SK-N-MC (cell line): ENCODE measurements around the gene ZFYVE21.

Source experiments
- EZH2 ChIP-seq: fragments of 200-600 bp; sonication (generic); IDR thresholded peaks from one replicate; pipeline ENCODE4 v1.6.1; 2017; ENCODE audit warnings: antibody characterized with exemption
- POLR2AphosphoS5 ChIP-seq: IDR thresholded peaks from 2 replicates; pipeline ENCODE4 v1.6.1; 2012; ENCODE audit warnings: mild to moderate bottlenecking, low read depth, low read length, borderline replicate concordance

- TF ChIP-seq POLR2AphosphoS5 (no peak), EZH2 (no peak)
Measured at GRCh38 chr14:103770902-103771301, 55.3 kb downstream of the ZFYVE21 start.
